CD4-positive, CD25-positive, alpha-beta regulatory T cell (primary cell): Measurements from ENCODE around the gene EDC3. TPM values are rescaled to one million over a fixed set of nuclear protein-coding genes. Genes with fewer than 3 reads are reported as not detected.
"Not testable (repeated sequence)": the region's sequence is repeated elsewhere in the genome, so short reads cannot be mapped to it uniquely, and the experiment has no call there.

Source experiments
- ATAC-seq, 2 donors: fragments of 150-1000 bp; cut with Tn5 transposase; one replicate each; pipeline ENCODE4 v1.10.0; 2021; ENCODE audit warnings: low read depth in 2 of 2, moderate number of reproducible peaks in 2 of 2, moderate library complexity in 1 of 2
- DNase-seq, 3 donors: peaks; one replicate each; pipeline versions ENCODE4 v3.0.0 to v3.0.0-alpha.2; 2012 to 2022; ENCODE audit warnings: mixed read lengths in 1 of 3
- H3K27ac ChIP-seq: one replicate; pipeline ENCODE4 v1.7.0; 2013; ENCODE audit warnings: mild to moderate bottlenecking, low read length; ENCODE audit not compliant: insufficient read depth, poor library complexity, severe bottlenecking
- H3K27me3 ChIP-seq: one replicate; pipeline ENCODE4 v1.7.0; 2013; ENCODE audit warnings: low read length; ENCODE audit not compliant: control insufficient read depth, insufficient read depth
- H3K36me3 ChIP-seq: one replicate; pipeline ENCODE4 v1.7.0; 2013; ENCODE audit warnings: mild to moderate bottlenecking, low read length, moderate library complexity; ENCODE audit not compliant: control insufficient read depth, insufficient read depth
- H3K4me1 ChIP-seq: 2 replicates; pipeline ENCODE4 v1.7.0; 2013; ENCODE audit warnings: mild to moderate bottlenecking, low read length; ENCODE audit not compliant: insufficient read depth, control insufficient read depth, poor library complexity, severe bottlenecking
- H3K4me3 ChIP-seq: one replicate; pipeline ENCODE4 v1.7.0; 2013; ENCODE audit warnings: low read depth, mild to moderate bottlenecking, low read length, moderate library complexity
- H3K9me3 ChIP-seq, 2 experiments: 1 replicate in 1 of 2; 2 replicates in 1 of 2; pipeline ENCODE4 v1.7.0; 2013; ENCODE audit warnings: low read length in 2 of 2, mild to moderate bottlenecking in 1 of 2, moderate library complexity in 1 of 2; ENCODE audit not compliant: control insufficient read depth in 2 of 2
- H3K27ac Mint-ChIP-seq, 3 donors: one replicate each; pipeline ENCODE4 v1.8.0; 2020 to 2022; ENCODE audit warnings: mild to moderate bottlenecking in 3 of 3, mixed read lengths in 3 of 3, moderate library complexity in 2 of 3
- H3K27me3 Mint-ChIP-seq: one replicate; pipeline ENCODE4 v1.8.0; 2022; ENCODE audit warnings: mild to moderate bottlenecking, mixed read lengths
- H3K36me3 Mint-ChIP-seq: one replicate; pipeline ENCODE4 v1.8.0; 2020; ENCODE audit warnings: mixed read lengths
- H3K4me1 Mint-ChIP-seq, 4 donors: one replicate each; pipeline ENCODE4 v1.8.0; 2020 to 2022; ENCODE audit warnings: mixed read lengths in 4 of 4, mild to moderate bottlenecking in 1 of 4
- H3K4me3 Mint-ChIP-seq, 4 donors: one replicate each; pipeline ENCODE4 v1.8.0; 2020 to 2022; ENCODE audit warnings: mild to moderate bottlenecking in 4 of 4, mixed read lengths in 4 of 4, moderate library complexity in 3 of 4
- H3K9me3 Mint-ChIP-seq, 7 donors: one replicate each; pipeline ENCODE4 v1.8.0; 2020 to 2022; ENCODE audit warnings: mixed read lengths in 7 of 7, mild to moderate bottlenecking in 3 of 7, moderate library complexity in 2 of 7
- polyA plus RNA-seq, 4 donors: library from polyadenylated mRNA; unstranded; fragments of 300-500 nt; fragmentation: Illumina TruSeq; gene quantifications; one replicate each; pipeline ENCODE4 v1.2.3, GENCODE V29; 2021
- total RNA-seq: library from RNA; stranded (reverse); gene quantifications from one replicate; pipeline ENCODE4 v1.2.3, GENCODE V29; 2022

Gene EDC3
- total and polyA plus RNA-seq, 5 donors from 2014 or later: 22.2 to 30.2 (median 25.9) TPM

- H3K4me1 Mint-ChIP-seq: peaks cover 7 to 34% (median 21%) of the 10 kb centered on the region in 4 donors
Observed at GRCh38 chr15:74661280-74661679, 34.5 kb downstream of the EDC3 start.

GRCh38 chr15:74657846-74658245 lies 38.0 kb downstream of the EDC3 start:
- DNase-seq: peak in 1 of 3 donors; percentile 53
- H3K27me3 Mint-ChIP-seq: no peaks in the 10 kb centered on the region
- Histone ChIP-seq H3K36me3 (peaks cover 23% of the 10 kb centered on the region), H3K27ac (no peak overlapping the region), H3K4me1 (no peaks in the 10 kb centered on the region), H3K27me3 (no peaks in the 10 kb centered on the region), H3K9me3 (no peaks in the 10 kb centered on the region), H3K4me3 (no peak overlapping the region)
- H3K4me1 Mint-ChIP-seq: peaks cover 6 to 28% (median 18%) of the 10 kb centered on the region in 4 donors
- H3K27ac Mint-ChIP-seq: no peak overlapping the region
- no peak for ATAC-seq
- no peak overlapping the region for H3K4me3 Mint-ChIP-seq
- H3K36me3 Mint-ChIP-seq: peaks cover 5% of the 10 kb centered on the region
- no peaks in the 10 kb centered on the region for H3K9me3 Mint-ChIP-seq

More at GRCh38 chr15:74661280-74661679, 34.5 kb downstream of the EDC3 start:
- H3K9me3 ChIP-seq, ATAC-seq, H3K4me3 ChIP-seq, H3K27ac Mint-ChIP-seq, H3K36me3 ChIP-seq, H3K27me3 ChIP-seq, DNase-seq, H3K27ac ChIP-seq, H3K4me3 Mint-ChIP-seq, H3K27me3 Mint-ChIP-seq, H3K36me3 Mint-ChIP-seq, H3K4me1 ChIP-seq, H3K9me3 Mint-ChIP-seq: not testable (repeated sequence)

GRCh38 chr15:74656935-74657535 lies 38.8 kb downstream of the EDC3 start:
- peaks cover 6 to 24% (median 13%) of the 10 kb centered on the region in 4 donors for H3K4me1 Mint-ChIP-seq
- Histone ChIP-seq H3K27me3 (no peaks in the 10 kb centered on the region), H3K36me3 (peaks cover 23% of the 10 kb centered on the region), H3K4me3 (no peak overlapping the region), H3K9me3 (no peaks in the 10 kb centered on the region), H3K4me1 (no peaks in the 10 kb centered on the region), H3K27ac (no peak overlapping the region)
- peak overlapping the region in 2 of 3 donors; percentile 14 to 76 for H3K27ac Mint-ChIP-seq
- ATAC-seq (no peak), DNase-seq (no peak)
- peaks cover 5% of the 10 kb centered on the region for H3K36me3 Mint-ChIP-seq
- H3K4me3 Mint-ChIP-seq: no peak overlapping the region
- no peaks in the 10 kb centered on the region for H3K27me3 Mint-ChIP-seq
- H3K9me3 Mint-ChIP-seq: no peaks in the 10 kb centered on the region

- no peak overlapping the region for H3K27ac Mint-ChIP-seq
- Histone ChIP-seq H3K27ac (no peak overlapping the region), H3K27me3 (no peaks in the 10 kb centered on the region), H3K36me3 (peaks cover 29% of the 10 kb centered on the region), H3K9me3 (no peaks in the 10 kb centered on the region), H3K4me1 (no peaks in the 10 kb centered on the region), H3K4me3 (no peak overlapping the region)
- H3K9me3 Mint-ChIP-seq: no peaks in the 10 kb centered on the region
- peaks cover 6 to 20% (median 13%) of the 10 kb centered on the region in 4 donors for H3K4me1 Mint-ChIP-seq
- ATAC-seq (no peak), DNase-seq (peak in 1 of 3 donors; percentile 18)
- H3K4me3 Mint-ChIP-seq: no peak overlapping the region
- peaks cover 5% of the 10 kb centered on the region for H3K36me3 Mint-ChIP-seq
- H3K27me3 Mint-ChIP-seq: no peaks in the 10 kb centered on the region
Observed at GRCh38 chr15:74655424-74655823, 40.4 kb downstream of the EDC3 start.

- Histone ChIP-seq H3K27ac (no peak overlapping the region), H3K4me3 (no peak overlapping the region), H3K36me3 (peaks cover 32% of the 10 kb centered on the region), H3K4me1 (no peaks in the 10 kb centered on the region), H3K27me3 (no peaks in the 10 kb centered on the region), H3K9me3 (no peaks in the 10 kb centered on the region)
- DNase-seq (no peak), ATAC-seq (no peak)
- H3K4me1 Mint-ChIP-seq: peaks cover 6 to 23% (median 18%) of the 10 kb centered on the region in 4 donors
- H3K4me3 Mint-ChIP-seq: no peak overlapping the region
- H3K27ac Mint-ChIP-seq: peak overlapping the region in 2 of 3 donors; percentile 42 to 45
- H3K27me3 Mint-ChIP-seq: no peaks in the 10 kb centered on the region
- H3K9me3 Mint-ChIP-seq: no peaks in the 10 kb centered on the region
- peaks cover 8% of the 10 kb centered on the region for H3K36me3 Mint-ChIP-seq
Observed at GRCh38 chr15:74653426-74654102, 42.3 kb downstream of the EDC3 start.

GRCh38 chr15:74651242-74651741 lies 44.5 kb downstream of the EDC3 start:
- peaks cover 32% of the 10 kb centered on the region for H3K36me3 ChIP-seq
- H3K9me3 Mint-ChIP-seq: no peaks in the 10 kb centered on the region
- DNase-seq: no peak
- H3K27ac ChIP-seq: no peak overlapping the region
- no peaks in the 10 kb centered on the region for H3K27me3 ChIP-seq
- peaks cover 9% of the 10 kb centered on the region for H3K36me3 Mint-ChIP-seq
- H3K27ac Mint-ChIP-seq: peak overlapping the region in 1 of 3 donors; percentile 41
- H3K4me1 Mint-ChIP-seq: peaks cover 6 to 17% (median 11%) of the 10 kb centered on the region in 4 donors
- no peaks in the 10 kb centered on the region for H3K9me3 ChIP-seq
- no peaks in the 10 kb centered on the region for H3K4me1 ChIP-seq
- no peak overlapping the region for H3K4me3 ChIP-seq
- H3K4me3 Mint-ChIP-seq: no peak overlapping the region
- ATAC-seq: no peak
- H3K27me3 Mint-ChIP-seq: no peaks in the 10 kb centered on the region

- no peak for ATAC-seq
- Histone ChIP-seq H3K27ac (no peak overlapping the region), H3K9me3 (no peaks in the 10 kb centered on the region), H3K27me3 (no peaks in the 10 kb centered on the region), H3K36me3 (peaks cover 12% of the 10 kb centered on the region), H3K4me1 (no peaks in the 10 kb centered on the region), H3K4me3 (no peak overlapping the region)
- Mint-ChIP-seq H3K27me3 (no peaks in the 10 kb centered on the region), H3K27ac (peak overlapping the region in 1 of 3 donors; percentile 36), H3K36me3 (peaks cover 6% of the 10 kb centered on the region), H3K9me3 (no peaks in the 10 kb centered on the region), H3K4me1 (peaks cover 5 to 21% (median 8%) of the 10 kb centered on the region in 4 donors), H3K4me3 (no peak overlapping the region)
- no peak for DNase-seq
Observed at GRCh38 chr15:74648051-74648842, 47.6 kb downstream of the EDC3 start.
